Measurements from ENCODE around the gene CD82.

DNA sequence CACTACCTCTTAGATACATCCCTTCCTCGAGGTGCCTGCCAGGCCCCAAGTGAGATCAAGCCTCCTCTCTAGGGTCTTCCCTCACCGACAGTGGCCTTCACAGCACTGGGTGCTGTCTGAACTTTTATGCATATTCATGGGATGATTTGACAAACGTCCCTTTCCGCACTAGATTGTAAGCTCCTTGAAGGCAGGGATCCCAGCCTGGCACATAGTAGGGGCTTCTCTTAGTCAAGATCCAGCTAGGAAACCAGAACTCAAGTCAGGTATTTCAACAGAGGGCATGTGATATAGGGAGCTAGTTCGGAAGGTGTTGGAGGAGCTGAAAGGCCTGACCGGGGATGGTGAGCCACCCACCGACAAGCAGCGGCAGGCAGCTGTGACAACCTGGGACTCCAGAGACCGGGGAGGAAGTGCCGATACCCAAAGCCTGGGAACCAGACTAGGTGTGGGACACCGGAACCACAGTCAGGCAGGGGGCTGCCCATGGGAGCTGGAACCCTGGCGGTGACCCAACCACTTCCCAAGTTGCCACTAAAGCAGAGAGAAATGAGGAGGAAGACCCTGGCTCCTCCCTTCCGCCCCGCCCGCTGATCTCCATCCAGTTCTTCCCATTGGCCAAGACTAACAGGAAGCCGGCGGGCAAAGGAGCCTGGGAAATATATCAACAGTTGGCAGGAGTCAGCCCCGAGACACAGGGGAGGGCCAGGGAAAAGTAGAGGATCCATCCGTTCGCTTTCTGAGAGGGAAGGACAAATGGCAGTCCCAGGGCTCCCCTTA is 39.8 kb upstream of the CD82 start:
- TF ChIP-seq TAF1 (IDR thresholded peaks at IDR 0.05; ENCODE audit: low read depth) (no peak), EP300 (conservative IDR thresholded peaks at IDR 0.05; ENCODE audit: poor library complexity, severe bottlenecking) (no peak), MXI1 (conservative IDR thresholded peaks at IDR 0.05; ENCODE audit: poor library complexity, severe bottlenecking) (no peak), POLR2AphosphoS5 (IDR thresholded peaks at IDR 0.05) (no peak), RAD21 (conservative IDR thresholded peaks at IDR 0.05) (no peak), EZH2 (IDR thresholded peaks at IDR 0.05; ENCODE audit: borderline replicate concordance, insufficient read depth, low read length, poor library complexity, severe bottlenecking) (no peak)
- TF ChIP-seq, protein P1, sequence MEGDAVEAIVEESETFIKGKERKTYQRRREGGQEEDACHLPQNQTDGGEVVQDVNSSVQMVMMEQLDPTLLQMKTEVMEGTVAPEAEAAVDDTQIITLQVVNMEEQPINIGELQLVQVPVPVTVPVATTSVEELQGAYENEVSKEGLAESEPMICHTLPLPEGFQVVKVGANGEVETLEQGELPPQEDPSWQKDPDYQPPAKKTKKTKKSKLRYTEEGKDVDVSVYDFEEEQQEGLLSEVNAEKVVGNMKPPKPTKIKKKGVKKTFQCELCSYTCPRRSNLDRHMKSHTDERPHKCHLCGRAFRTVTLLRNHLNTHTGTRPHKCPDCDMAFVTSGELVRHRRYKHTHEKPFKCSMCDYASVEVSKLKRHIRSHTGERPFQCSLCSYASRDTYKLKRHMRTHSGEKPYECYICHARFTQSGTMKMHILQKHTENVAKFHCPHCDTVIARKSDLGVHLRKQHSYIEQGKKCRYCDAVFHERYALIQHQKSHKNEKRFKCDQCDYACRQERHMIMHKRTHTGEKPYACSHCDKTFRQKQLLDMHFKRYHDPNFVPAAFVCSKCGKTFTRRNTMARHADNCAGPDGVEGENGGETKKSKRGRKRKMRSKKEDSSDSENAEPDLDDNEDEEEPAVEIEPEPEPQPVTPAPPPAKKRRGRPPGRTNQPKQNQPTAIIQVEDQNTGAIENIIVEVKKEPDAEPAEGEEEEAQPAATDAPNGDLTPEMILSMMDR (IDR thresholded peaks at IDR 0.05; ENCODE audit: poor library complexity, severe bottlenecking): no peak

Measured in neural cell (in vitro differentiated cells).